ENCODE measurements around the gene OR5AP2. TPM values are rescaled to one million over a fixed set of nuclear protein-coding genes. Genes with fewer than 3 reads are reported as not detected.

OR5AP2 gene
- total RNA-seq (2022; extraction: Qiagen RNA extraction; ENCODE audit: low read depth) = not detected in 5 replicates

DNA sequence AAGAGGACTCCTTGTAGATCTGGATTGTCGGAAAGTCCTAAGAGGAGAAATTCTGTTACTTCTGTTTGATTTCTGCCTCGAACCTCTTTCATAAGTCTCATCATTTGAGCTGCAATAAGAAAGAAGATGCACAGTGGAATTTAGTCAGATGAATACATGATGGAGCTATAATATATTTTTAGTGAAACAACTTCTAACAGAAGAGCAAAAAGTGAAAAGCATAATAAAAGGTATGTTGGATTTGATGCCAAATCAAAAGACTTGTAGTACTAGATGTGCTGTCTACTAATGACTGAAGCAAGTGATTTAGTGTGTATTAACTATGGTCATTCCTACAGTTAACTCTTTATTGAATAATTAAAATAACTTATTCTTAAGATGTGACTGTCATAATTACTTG is at the start of gene OR5AP2:
Gene OR5AP2, minus strand, starts transcription at position 101 of the 400 bp plus-strand sequence. Its CDS starts 0 bp downstream, at position 101.

DNA sequence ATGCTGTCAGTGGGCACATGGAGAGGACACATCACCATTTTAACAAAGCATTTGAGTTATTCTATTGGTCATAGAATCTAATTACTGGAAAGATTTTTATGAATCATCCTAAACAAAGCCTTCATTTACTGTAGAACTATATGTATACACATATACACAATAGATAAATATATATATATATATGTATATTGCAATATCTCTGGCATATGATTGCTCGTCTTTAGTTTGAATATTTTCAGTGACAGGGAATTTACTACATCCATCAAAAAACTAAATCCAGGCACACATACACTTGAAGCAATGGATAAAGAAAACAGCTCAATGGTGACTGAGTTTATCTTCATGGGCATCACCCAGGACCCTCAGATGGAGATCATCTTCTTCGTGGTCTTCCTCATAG is 21.1 kb upstream of the OR5AP2 start, which contains the start of gene OR5AR1:
Gene OR5AR1, plus strand, starts transcription at position 301 of the 400 bp plus-strand sequence. Its CDS starts 0 bp downstream, at position 301.

Other genes starting within 250 kb of the OR5AP2 start
- gene OR5AL1, start 229.7 kb downstream of the OR5AP2 start, total RNA-seq (2022; extraction: Qiagen RNA extraction; ENCODE audit: low read depth) = not detected in 5 replicates
- not detected in 5 replicates for gene OR5M3, start 169.1 kb downstream of the OR5AP2 start, total RNA-seq (2022; extraction: Qiagen RNA extraction; ENCODE audit: low read depth)
- not detected in 5 replicates for gene OR5M8, start 151.1 kb downstream of the OR5AP2 start, total RNA-seq (2022; extraction: Qiagen RNA extraction; ENCODE audit: low read depth)
- gene OR5M11, start 99.2 kb downstream of the OR5AP2 start, total RNA-seq (2022; extraction: Qiagen RNA extraction; ENCODE audit: low read depth) = not detected in 5 replicates
- not detected in 5 replicates for gene OR5M10, start 64.7 kb downstream of the OR5AP2 start, total RNA-seq (2022; extraction: Qiagen RNA extraction; ENCODE audit: low read depth)
- not detected in 5 replicates for gene OR5M1, start 27.6 kb downstream of the OR5AP2 start, total RNA-seq (2022; extraction: Qiagen RNA extraction; ENCODE audit: low read depth)
- gene OR5AR1, start 21.2 kb upstream of the OR5AP2 start, total RNA-seq (2022; extraction: Qiagen RNA extraction; ENCODE audit: low read depth) = not detected in 5 replicates
- gene OR9G1, start 56.7 kb upstream of the OR5AP2 start, total RNA-seq (2022; extraction: Qiagen RNA extraction; ENCODE audit: low read depth) = not detected in 5 replicates
- gene OR9G4, start 106.3 kb upstream of the OR5AP2 start, total RNA-seq (2022; extraction: Qiagen RNA extraction; ENCODE audit: low read depth) = not detected in 5 replicates

All from A549 treated with DMSO at 1 μM for 4 hours (cell line).